GM11168 (cell line): ENCODE results near the gene MRPS9.

ENCODE experiments used
- in situ Hi-C: fragments of 300-500 bp; cut with MboI; formaldehyde crosslinking; loops from one replicate; pipeline ENCODE4 v1.12.0; 2022; ENCODE audit warnings: low sequenced_read_pairs; ENCODE audit not compliant: unreplicated experiment

MRPS9 gene

DNA sequence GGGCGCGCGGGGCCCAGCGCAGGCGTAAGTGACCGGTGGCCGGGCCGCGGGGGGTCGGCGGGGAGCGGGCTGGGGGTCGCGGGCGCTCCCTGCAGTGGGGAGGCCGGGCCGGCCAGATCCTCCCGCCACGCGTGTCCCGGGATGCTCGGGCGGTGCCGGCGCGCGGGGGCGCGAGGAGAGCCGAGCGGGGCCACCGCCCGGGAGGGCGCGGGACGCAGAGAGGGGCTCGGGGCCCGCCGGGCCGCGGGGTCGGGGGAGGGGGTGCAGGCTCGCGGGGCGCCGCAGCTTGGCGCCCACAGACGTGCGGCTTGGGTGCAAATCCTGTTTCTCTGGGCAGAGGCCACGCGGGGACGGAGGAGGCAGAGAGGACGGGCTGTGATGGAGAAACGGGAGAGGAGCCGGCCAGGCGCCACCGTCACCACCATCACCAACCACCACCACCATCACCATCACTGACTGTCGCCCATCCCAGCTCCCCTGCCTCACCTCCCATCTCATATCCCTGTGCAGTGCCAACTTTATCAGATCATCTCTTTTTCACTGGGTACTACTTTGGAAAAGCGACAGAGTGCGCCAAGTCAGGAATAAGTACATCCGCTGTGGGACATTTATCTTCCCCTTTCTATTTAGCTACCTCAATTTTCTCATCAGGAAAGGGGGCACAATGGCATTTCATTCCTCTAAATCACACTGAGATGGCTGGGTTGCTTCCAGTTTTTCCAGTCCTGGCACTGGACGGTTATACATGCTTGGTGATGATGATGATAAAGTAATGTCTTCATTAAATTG lies 106.5 kb downstream of the MRPS9 start:
- in situ Hi-C loops, result no loop called here

DNA sequence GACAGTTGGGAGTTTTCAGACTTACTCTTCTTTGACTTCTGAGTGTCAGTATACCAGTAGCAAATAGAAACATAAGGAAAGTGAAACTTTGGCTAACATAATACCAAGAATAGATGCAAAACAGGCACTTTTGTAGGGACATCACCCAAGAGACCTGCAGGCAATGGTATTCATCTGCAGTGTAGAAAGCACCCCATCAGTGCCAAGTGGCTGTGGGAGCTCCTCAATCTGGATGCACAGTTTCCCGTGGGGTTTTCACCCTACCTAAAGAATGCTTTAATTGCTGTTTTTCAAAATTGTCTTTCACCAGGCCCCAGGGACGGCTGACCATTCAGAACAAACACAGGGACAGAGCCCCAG lies 107.1 kb downstream of the MRPS9 start:
- in situ Hi-C loops, result no loop called here

DNA sequence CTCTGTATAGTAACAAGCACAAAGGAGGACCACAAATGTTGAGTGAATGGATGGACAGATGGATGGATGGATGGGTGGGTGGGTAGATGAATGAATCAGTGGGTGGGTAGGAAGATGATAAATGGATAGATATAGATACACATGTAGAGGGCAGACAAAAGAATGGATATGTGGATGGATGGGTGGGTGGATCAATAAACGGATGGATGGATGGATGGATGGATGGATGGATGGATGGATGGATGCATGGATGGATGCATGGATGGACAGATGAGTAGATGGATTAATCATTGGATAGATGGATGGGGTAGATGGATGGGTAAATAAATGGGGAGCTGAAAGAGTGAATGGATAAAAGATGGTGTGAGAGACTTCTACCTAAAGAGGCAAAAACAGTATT lies 111.4 kb downstream of the MRPS9 start:
- in situ Hi-C loops, result no loop called here
